Smooth muscle cell (in vitro differentiated cells): ENCODE results near the gene HMGCR. TPM values are rescaled to one million over a fixed set of nuclear protein-coding genes. Genes with fewer than 3 reads are reported as not detected.

ENCODE experiments used
- DNase-seq: peaks from one replicate; lab custom pipeline; 2025; ENCODE audit not compliant: unreplicated experiment; lab: John Stamatoyannopoulos, UW
- H2AFZ ChIP-seq: fragments of 200-600 bp; sonication (generic); 2 replicates; pipeline ENCODE4 v1.6.0; 2016; ENCODE audit warnings: antibody characterized with exemption, low read depth, mild to moderate bottlenecking
- H3F3A ChIP-seq: fragments of 200-600 bp; sonication (generic); 2 replicates; pipeline ENCODE4 v1.6.0; 2017; ENCODE audit warnings: antibody characterized with exemption, low read depth
- H3K27ac ChIP-seq: fragments of 200-600 bp; sonication (generic); 2 replicates; pipeline ENCODE4 v1.5.1; 2016; ENCODE audit warnings: low read depth, mild to moderate bottlenecking
- H3K27me3 ChIP-seq: fragments of 200-600 bp; sonication (generic); 2 replicates; pipeline ENCODE4 v1.6.1; 2016; ENCODE audit warnings: low read depth, mild to moderate bottlenecking
- H3K36me3 ChIP-seq: fragments of 200-600 bp; sonication (generic); 2 replicates; pipeline ENCODE4 v1.5.1; 2016; ENCODE audit warnings: low read depth
- H3K4me1 ChIP-seq: fragments of 200-600 bp; sonication (generic); 2 replicates; pipeline ENCODE4 v1.5.1; 2016; ENCODE audit warnings: low read depth
- H3K4me2 ChIP-seq: fragments of 200-600 bp; sonication (generic); 2 replicates; pipeline ENCODE4 v1.6.0; 2016; ENCODE audit warnings: mild to moderate bottlenecking
- H3K4me3 ChIP-seq: fragments of 200-600 bp; sonication (generic); 2 replicates; pipeline ENCODE4 v1.5.1; 2016; ENCODE audit warnings: mild to moderate bottlenecking
- H3K79me2 ChIP-seq: fragments of 200-600 bp; sonication (generic); 2 replicates; pipeline ENCODE4 v1.6.0; 2016; ENCODE audit warnings: low read depth, mild to moderate bottlenecking
- H3K9ac ChIP-seq: fragments of 200-600 bp; sonication (generic); 2 replicates; pipeline ENCODE4 v1.6.0; 2016; ENCODE audit warnings: low read depth
- H3K9me3 ChIP-seq: fragments of 200-600 bp; sonication (generic); replicated peaks from 2 replicates; pipeline ENCODE4 v1.5.1; 2016; ENCODE audit warnings: low read depth
- H4K20me1 ChIP-seq: fragments of 200-600 bp; sonication (generic); 2 replicates; pipeline ENCODE4 v1.6.0; 2016; ENCODE audit warnings: low read depth
- CTCF ChIP-seq: fragments of 200-600 bp; sonication (generic); IDR thresholded peaks from 2 replicates; pipeline ENCODE4 v1.5.1; 2017; ENCODE audit warnings: borderline replicate concordance, mild to moderate bottlenecking, antibody characterized with exemption; ENCODE audit not compliant: insufficient read depth, poor library complexity, severe bottlenecking
- WGBS: methylation state at CpG from one replicate; pipeline ENCODE4 v1.1.7; 2016; ENCODE audit warnings: low lambda C conversion rate; 5-methylcytosine and 5-hydroxymethylcytosine counted together
- polyA plus RNA-seq: library from polyadenylated mRNA; unstranded; fragments of >200 nt; fragmentation: Nextera tagmentation; extraction: Ambion mirVana; gene quantifications from 2 replicates; pipeline ENCODE4 v1.2.1, GENCODE V29; 2016
- total RNA-seq: library from RNA; depleted of rRNA; stranded (reverse); fragments of >200 nt; gene quantifications from 2 replicates; pipeline ENCODE4 v1.2.3, GENCODE V29; 2014

HMGCR gene
- total and polyA plus RNA-seq, 2 experiments from 2014 or later, result 72.3 to 160 TPM

- Histone ChIP-seq H4K20me1 (no peaks in the 10 kb centered on the region), H3K9me3 (no peaks in the 10 kb centered on the region), H3K4me3 (no peak overlapping the region), H3K36me3 (peaks cover 18% of the 10 kb centered on the region), H3K27me3 (no peaks in the 10 kb centered on the region), H3K27ac (no peak overlapping the region), H2AFZ (no peak overlapping the region), H3K4me2 (no peak overlapping the region), H3F3A (no peaks in the 10 kb centered on the region), H3K79me2 (no peaks in the 10 kb centered on the region), H3K4me1 (no peaks in the 10 kb centered on the region), H3K9ac (no peak overlapping the region)
- DNase-seq, result no peak
- TF ChIP-seq CTCF, result no peak
- WGBS, result 93% methylated on average over 4 of the region's 4 CpGs
These were observed 44.4 kb downstream of the HMGCR start for GRCh38 chr5:75381456-75381855.

- Histone ChIP-seq H3K27me3 (no peaks in the 10 kb centered on the region), H3K9ac (no peak overlapping the region), H2AFZ (no peak overlapping the region), H3K4me3 (no peak overlapping the region), H3K79me2 (no peaks in the 10 kb centered on the region), H3K9me3 (no peaks in the 10 kb centered on the region), H3K4me2 (no peak overlapping the region), H3K27ac (no peak overlapping the region), H3K36me3 (peaks cover 23% of the 10 kb centered on the region), H3F3A (no peaks in the 10 kb centered on the region), H3K4me1 (no peaks in the 10 kb centered on the region), H4K20me1 (no peaks in the 10 kb centered on the region)
- 79% methylated on average over 1 of the region's 1 CpG for WGBS
- no peak for TF ChIP-seq CTCF
- no peak for DNase-seq
These were observed 47.2 kb downstream of the HMGCR start for GRCh38 chr5:75384218-75384617.

GRCh38 chr5:75387806-75388205 lies 50.8 kb downstream of the HMGCR start:
- H3K4me1 ChIP-seq, result no peaks in the 10 kb centered on the region
- DNase-seq, result no peak
- no peak overlapping the region for H2AFZ ChIP-seq
- no peak overlapping the region for H3K4me3 ChIP-seq
- TF ChIP-seq CTCF, result no peak
- no peak overlapping the region for H3K4me2 ChIP-seq
- H3K36me3 ChIP-seq, result peaks cover 19% of the 10 kb centered on the region
- H3K27ac ChIP-seq, result no peak overlapping the region
- no peaks in the 10 kb centered on the region for H3K79me2 ChIP-seq
- H3K27me3 ChIP-seq, result no peaks in the 10 kb centered on the region
- H3F3A ChIP-seq, result no peaks in the 10 kb centered on the region
- over 99% methylated on average over 6 of the region's 6 CpGs for WGBS
- H3K9ac ChIP-seq, result no peak overlapping the region
- H3K9me3 ChIP-seq, result no peaks in the 10 kb centered on the region
- no peaks in the 10 kb centered on the region for H4K20me1 ChIP-seq

- WGBS, result 98% methylated on average over 2 of the region's 2 CpGs
- Histone ChIP-seq H3K9ac (no peak overlapping the region), H3K4me3 (no peak overlapping the region), H3K36me3 (peaks cover 19% of the 10 kb centered on the region), H4K20me1 (no peaks in the 10 kb centered on the region), H2AFZ (no peak overlapping the region), H3K9me3 (no peaks in the 10 kb centered on the region), H3F3A (no peaks in the 10 kb centered on the region), H3K4me2 (no peak overlapping the region), H3K27me3 (no peaks in the 10 kb centered on the region), H3K79me2 (no peaks in the 10 kb centered on the region), H3K4me1 (no peaks in the 10 kb centered on the region), H3K27ac (no peak overlapping the region)
- no peak for TF ChIP-seq CTCF
- no peak for DNase-seq
These were observed 52.4 kb downstream of the HMGCR start for GRCh38 chr5:75389430-75389829.
